Head of caudate nucleus (tissue), 42 donors: Measurements from ENCODE around the gene PSME1.

Experiments
- DNase-seq, 42 donors: peaks; one replicate each; pipeline versions ENCODE4 v3.0.0 to v3.0.0-alpha.2; 2020 to 2021; ENCODE audit warnings: mixed read lengths in 7 of 42
- intact Hi-C: fragments of 100-400 bp; cut with DNase I; formaldehyde crosslinking; loops from one replicate; pipeline ENCODE4 v1.15.0; 2022

The PSME1 gene

GRCh38 chr14:24135834-24136683, at the start of gene PSME1:
Gene PSME1, plus strand, starts transcription at chr14:24136194. Its CDS starts 69 bp downstream, at chr14:24136263.
- peak; percentile 80 to 98 (median 95) for DNase-seq
- intact Hi-C loops: no loop called here

DNA sequence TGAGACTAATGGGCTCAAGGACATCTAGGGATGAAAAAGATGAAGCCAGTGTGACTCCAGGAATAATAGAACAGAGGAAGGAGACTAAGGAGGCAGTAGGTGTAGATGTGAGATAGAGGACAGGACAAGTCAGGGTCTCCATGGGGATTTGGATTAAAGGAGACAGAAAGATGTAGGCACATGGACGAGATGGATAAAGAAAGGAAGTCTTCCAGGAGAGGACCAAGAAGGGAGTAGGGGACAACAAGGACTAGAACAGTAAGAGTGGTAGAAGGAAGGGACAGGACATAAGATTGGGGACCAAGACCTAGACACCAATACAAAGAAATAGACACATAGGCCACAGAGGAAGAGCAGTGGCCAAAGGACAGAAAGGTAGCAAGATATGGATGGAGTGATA, 49.0 kb upstream of the PSME1 start:
- intact Hi-C loops: no loop called here
- DNase-seq: no peak

DNA sequence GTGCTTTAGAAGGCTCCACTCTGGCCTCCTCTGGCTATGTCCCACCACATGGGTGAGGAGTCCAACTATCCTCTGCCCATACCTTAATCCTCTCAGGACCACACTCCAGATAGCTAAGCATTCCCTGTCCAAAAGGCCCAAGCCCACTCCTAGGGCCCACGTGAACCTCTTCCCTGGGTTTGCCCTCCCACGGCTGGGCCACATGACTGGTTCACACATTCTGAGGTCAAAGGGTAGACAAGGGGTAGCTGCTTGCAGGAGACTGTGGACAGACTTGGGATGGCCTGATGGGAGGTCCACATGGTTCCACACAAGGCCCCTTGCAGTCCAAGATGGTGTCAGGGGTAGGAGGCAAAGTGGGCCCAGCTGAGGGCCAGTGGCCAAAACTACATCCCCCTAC, 47.9 kb upstream of the PSME1 start:
- DNase-seq: no peak
- intact Hi-C loops: no loop called here

- intact Hi-C loops: loop anchor here (5.0 kb wide), 1 partner anchor 33 kb away; no protein-coding TSS in a partner anchor
- DNase-seq: no peak
Observed at GRCh38 chr14:24089890-24090289, 46.1 kb upstream of the PSME1 start.

GRCh38 chr14:24092110-24092504, 43.9 kb upstream of the PSME1 start:
- intact Hi-C loops: loop anchor here (5.0 kb wide), 1 partner anchor 35 kb away; no protein-coding TSS in a partner anchor
- DNase-seq: no peak

- peak in 1 of 42 donors; percentile 14 for DNase-seq
- intact Hi-C loops: loop anchor here (5.0 kb wide), 1 partner anchor 35 kb away; no protein-coding TSS in a partner anchor
Observed at GRCh38 chr14:24092505-24093206, 43.3 kb upstream of the PSME1 start.

DNA sequence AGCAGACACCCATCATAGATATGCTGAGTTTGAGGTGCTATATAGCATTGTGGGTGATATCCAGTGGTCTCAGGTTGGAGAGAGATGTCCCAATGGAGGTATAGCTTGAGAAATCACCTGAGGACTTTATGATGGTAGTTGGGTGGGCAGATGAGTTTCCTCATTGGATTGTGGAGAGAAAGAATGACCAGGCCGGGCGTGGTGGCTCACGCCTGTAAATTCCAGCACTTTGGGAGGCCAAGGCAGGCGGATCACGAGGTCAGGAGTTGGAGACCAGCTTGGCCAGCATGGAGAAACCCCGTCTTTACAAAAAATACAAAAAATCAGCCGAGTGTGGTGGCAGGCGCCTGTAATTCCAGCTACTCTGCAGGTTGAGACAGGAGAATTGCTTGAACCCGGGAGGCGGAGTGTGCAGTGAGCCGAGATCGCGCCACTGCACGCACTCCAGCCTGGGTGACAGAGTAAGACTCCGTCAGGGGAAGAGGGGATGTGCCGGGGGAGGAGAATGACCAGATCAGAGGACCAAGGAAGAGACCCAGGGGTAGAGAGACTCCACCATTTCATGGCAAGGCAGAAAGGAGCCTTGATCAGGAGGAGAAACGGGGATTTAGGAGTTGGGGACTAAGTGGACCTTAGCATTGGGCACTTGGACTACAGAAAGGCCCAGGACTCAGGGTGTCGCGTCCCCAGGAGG, 42.6 kb upstream of the PSME1 start:
- intact Hi-C loops: loop anchor here (5.0 kb wide), 1 partner anchor 36 kb away; no protein-coding TSS in a partner anchor
- peak in 1 of 42 donors; percentile 11 for DNase-seq

GRCh38 chr14:24093901-24094840, 41.8 kb upstream of the PSME1 start, which contains the start of gene PCK2:
Gene PCK2, plus strand, starts transcription at chr14:24094311. Its CDS starts 95 bp downstream, at chr14:24094406.
- peak; percentile 39 to 90 (median 77) for DNase-seq
- intact Hi-C loops: loop anchor here (5.0 kb wide), 1 partner anchor 37 kb away; no protein-coding TSS in a partner anchor

DNA sequence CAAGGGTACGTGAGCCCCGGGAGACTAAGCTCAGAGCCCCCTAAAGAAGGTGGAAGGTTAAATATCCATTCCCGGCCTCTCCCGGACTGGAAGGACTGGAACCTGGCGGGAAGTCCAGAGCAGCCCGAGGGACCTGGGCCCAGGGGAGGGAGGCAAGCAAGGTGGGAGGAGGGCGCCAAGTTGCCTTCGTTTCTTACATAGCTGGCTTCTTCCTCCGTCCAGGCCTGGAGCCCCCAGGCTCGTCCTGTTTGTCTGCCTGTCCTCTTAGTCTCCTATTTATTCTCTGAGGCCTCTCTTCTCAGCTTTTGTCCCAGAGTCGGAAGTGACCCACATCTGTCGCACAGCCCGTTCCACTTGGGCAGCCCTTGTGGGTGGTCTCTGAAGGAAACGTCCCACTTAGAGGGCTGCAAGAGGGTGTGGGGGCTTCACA, 41.1 kb upstream of the PSME1 start:
- DNase-seq: no peak
- intact Hi-C loops: loop anchor here (5.0 kb wide), 1 partner anchor 38 kb away; no protein-coding TSS in a partner anchor

DNA sequence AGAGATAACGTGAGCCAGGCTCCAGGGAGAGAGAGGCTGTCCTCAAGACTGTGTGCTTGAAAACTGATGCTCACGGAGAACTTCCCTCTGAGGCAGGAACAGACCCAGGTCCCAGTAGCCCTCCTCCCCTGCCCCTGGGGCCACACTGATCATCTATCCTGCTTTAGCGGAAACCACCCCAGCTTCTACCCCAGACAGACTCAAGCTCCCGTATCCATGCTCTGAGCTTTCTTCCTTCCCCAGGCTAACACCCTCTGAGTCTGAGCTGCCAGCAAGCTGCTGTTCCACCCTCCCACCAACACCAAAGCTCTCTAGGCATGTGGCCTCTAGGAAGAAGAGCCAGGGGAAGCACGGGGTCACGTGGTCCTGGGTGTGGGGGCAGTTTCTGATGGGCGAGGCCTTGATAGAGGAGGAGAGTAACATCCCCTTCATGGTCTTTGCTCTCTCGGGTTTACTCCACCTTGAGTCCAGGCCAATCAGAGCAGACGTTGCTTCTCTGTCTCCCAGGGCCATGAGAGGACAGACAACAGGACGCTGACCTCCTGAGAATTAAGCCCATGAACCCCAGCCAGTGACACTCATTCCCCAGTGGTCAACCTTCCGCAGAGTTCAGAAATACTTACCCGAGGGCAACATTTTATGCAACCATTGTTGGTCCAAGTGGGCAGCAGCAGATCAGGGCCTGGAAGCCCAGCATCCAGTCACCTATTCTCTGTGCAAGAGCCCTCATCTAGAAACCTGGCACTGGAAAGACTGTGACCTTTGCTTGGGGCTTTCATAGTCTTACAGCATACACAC, 40.5 kb upstream of the PSME1 start:
- intact Hi-C loops: no loop called here
- peak in 15 of 42 donors; percentile 24 to 62 (median 36) for DNase-seq

DNA sequence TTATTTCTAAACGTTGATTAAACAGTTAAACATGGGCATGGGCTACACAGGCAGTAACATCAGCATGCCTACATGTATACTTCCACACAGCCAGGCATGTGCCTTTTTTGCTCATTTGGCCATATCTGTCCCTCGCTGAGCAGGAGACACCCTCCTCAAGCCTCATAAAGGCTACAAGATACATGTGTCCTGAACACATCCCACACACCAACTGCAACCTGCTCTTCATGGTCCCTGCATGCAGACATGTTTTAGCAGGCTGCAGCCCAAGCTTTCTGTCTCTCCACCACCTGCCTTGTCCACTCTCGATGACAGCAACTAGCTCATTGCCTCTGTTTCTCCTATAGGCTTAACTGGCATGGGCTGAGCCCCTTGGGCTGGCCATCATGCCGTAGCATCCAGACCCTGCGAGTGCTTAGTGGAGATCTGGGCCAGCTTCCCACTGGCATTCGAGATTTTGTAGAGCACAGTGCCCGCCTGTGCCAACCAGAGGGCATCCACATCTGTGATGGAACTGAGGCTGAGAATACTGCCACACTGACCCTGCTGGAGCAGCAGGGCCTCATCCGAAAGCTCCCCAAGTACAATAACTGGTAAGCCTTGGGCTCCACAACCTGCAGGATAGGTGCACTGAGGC, 39.3 kb upstream of the PSME1 start:
- DNase-seq: no peak
- intact Hi-C loops: no loop called here

DNA sequence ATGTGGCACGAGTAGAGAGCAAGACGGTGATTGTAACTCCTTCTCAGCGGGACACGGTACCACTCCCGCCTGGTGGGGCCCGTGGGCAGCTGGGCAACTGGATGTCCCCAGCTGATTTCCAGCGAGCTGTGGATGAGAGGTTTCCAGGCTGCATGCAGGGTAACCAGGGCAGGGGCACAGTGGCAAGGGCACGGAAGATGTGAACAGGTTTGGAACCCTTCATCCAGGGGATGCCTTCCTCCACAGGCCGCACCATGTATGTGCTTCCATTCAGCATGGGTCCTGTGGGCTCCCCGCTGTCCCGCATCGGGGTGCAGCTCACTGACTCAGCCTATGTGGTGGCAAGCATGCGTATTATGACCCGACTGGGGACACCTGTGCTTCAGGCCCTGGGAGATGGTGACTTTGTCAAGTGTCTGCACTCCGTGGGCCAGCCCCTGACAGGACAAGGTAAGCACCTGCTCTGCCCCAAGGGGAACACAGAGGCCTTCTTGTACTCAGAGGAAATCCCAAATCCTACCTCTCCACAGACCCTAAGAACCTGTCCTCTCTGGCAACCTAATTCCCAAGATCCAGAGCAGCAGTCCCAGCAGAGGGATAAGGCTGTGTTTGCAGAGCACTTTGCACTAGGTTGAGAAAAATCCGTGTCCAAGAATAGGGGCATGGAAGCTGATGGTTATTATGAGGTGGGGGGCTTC, 37.6 kb upstream of the PSME1 start:
- intact Hi-C loops: no loop called here
- no peak for DNase-seq

- intact Hi-C loops: no loop called here
- peak in 14 of 42 donors; percentile 16 to 61 (median 38) for DNase-seq
Observed at GRCh38 chr14:24098927-24099813, 36.8 kb upstream of the PSME1 start.

- no peak for DNase-seq
- intact Hi-C loops: no loop called here
Observed at GRCh38 chr14:24100197-24100981, 35.6 kb upstream of the PSME1 start.
